Esophagus muscularis mucosa (tissue), 4 donors: ENCODE data around the gene HDHD2.

Experiments
- CTCF ChIP-seq, 3 experiments: fragments of 200-600 bp in 2 of 3; fragments of 450-650 bp in 1 of 3; sonication (generic) in 2 of 3; IDR thresholded peaks; one replicate each; pipeline ENCODE4 v1.5.1; 2017 to 2019; ENCODE audit warnings: antibody characterized with exemption in 3 of 3, mild to moderate bottlenecking in 2 of 3, moderate library complexity in 1 of 3
- EP300 ChIP-seq: sonication (generic); formaldehyde crosslinking; IDR thresholded peaks from one replicate; pipeline ENCODE4 v1.6.1; 2017; ENCODE audit warnings: antibody characterized with exemption
- POLR2A ChIP-seq: fragments of 450-650 bp; IDR thresholded peaks from one replicate; pipeline ENCODE4 v1.6.1; 2017; ENCODE audit warnings: antibody characterized with exemption, moderate library complexity, mild to moderate bottlenecking, low read depth

DNA sequence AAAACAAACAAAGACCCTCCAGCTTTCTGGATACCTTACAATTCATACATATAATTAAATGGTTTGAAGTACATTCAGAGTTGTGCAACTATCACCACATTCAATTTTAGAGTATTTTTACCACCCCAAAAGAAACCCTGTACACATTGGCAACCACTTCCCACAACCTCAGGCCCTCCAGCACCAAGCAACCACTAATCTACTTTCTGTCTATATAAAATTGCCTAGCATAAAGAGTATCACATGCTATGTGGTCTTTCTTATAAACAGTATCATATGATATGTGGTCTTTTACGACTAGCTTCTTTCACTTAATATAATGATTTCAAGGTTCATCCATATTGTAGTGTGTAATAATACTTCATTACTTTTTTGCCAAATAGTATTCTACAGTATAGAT lies 18.6 kb upstream of the HDHD2 start:
- TF ChIP-seq CTCF (IDR thresholded peaks at IDR 0.05) (no peak), POLR2A (no peak), EP300 (no peak)
